H1 (cell line): ENCODE results near the gene SLC35B1. TPM values are rescaled to one million over a fixed set of nuclear protein-coding genes. Genes with fewer than 3 reads are reported as not detected.

ENCODE experiments used
- ATF3 ChIP-seq: IDR thresholded peaks from 2 replicates; pipeline ENCODE4 v1.6.1; 2011; ENCODE audit warnings: low read depth, mild to moderate bottlenecking, low read length; ENCODE audit not compliant: insufficient read depth
- CHD7 ChIP-seq: fragments of 300-600 bp; sonication (generic); IDR thresholded peaks from 2 replicates; pipeline ENCODE4 v1.7.1; 2012; ENCODE audit warnings: low read length, moderate library complexity, mild to moderate bottlenecking, inconsistent platforms; ENCODE audit not compliant: insufficient replicate concordance
- GABPA ChIP-seq: IDR thresholded peaks from 2 replicates; pipeline ENCODE4 v1.6.1; 2011; ENCODE audit warnings: mild to moderate bottlenecking, low read length, moderate library complexity, borderline replicate concordance; ENCODE audit not compliant: insufficient read depth
- KDM4A ChIP-seq: IDR thresholded peaks from one replicate; pipeline ENCODE4 v1.7.1; 2012; ENCODE audit warnings: low read depth, mild to moderate bottlenecking, moderate library complexity, low read length, inconsistent platforms; ENCODE audit not compliant: severe bottlenecking
- KDM5A ChIP-seq: fragments of 200-600 bp; IDR thresholded peaks from 2 replicates; pipeline ENCODE4 v1.7.1; 2012; ENCODE audit warnings: mild to moderate bottlenecking, low read length, inconsistent platforms, mixed read lengths
- MAFK ChIP-seq: IDR thresholded peaks from 2 replicates; pipeline ENCODE4 v1.6.1; 2012; ENCODE audit warnings: low read depth, mild to moderate bottlenecking, improper control_type of control experiment, low read length
- POLR2A ChIP-seq, 2 experiments: IDR thresholded peaks; 1 replicate in 1 of 2; 2 replicates in 1 of 2; pipeline ENCODE4 v1.6.1; 2011; ENCODE audit warnings: low read depth in 2 of 2, low read length in 2 of 2, mild to moderate bottlenecking in 2 of 2; ENCODE audit errors: control extremely low read depth in 1 of 2
- SIX5 ChIP-seq: IDR thresholded peaks from 2 replicates; pipeline ENCODE4 v1.6.1; 2011; ENCODE audit warnings: mild to moderate bottlenecking, low read depth, low read length
- TAF1 ChIP-seq: IDR thresholded peaks from 2 replicates; pipeline ENCODE4 v1.6.1; 2011; ENCODE audit warnings: mild to moderate bottlenecking, low read depth, low read length
- TAF7 ChIP-seq: optimal IDR thresholded peaks from 2 replicates; pipeline ENCODE3; 2011; ENCODE audit warnings: low read depth, mild to moderate bottlenecking, inconsistent platforms, low read length, moderate library complexity, borderline replicate concordance
- YY1 ChIP-seq: IDR thresholded peaks from 2 replicates; pipeline ENCODE4 v1.6.1; 2011; ENCODE audit warnings: low read depth, mild to moderate bottlenecking, low read length
- polyA plus RNA-seq, 7 experiments: library from polyadenylated mRNA; depleted of rRNA in 3 of 7; stranded (reverse) in 5 of 7; unstranded in 2 of 7; fragments of >200 nt in 5 of 7; fragments of 200-250 nt in 2 of 7; gene quantifications; 1 replicate in 5 of 7; 2 replicates in 1 of 7; 4 replicates in 1 of 7; pipeline versions ENCODE4 v1.2.1 to v1.2.3, GENCODE V29; 2011 to 2013; ENCODE audit warnings: missing spikeins in 2 of 7, mixed read lengths in 2 of 7
- total RNA-seq: library from RNA; stranded (reverse); fragmentation: NEBNext Ultra II Directional; extraction: Animal tissue kit (Norgen Biotek cat#: 25700); gene quantifications from 2 replicates; pipeline ENCODE4 v1.2.1, GENCODE V29; 2021

Gene SLC35B1
- total and polyA plus RNA-seq, 2 of the 8 experiments (the other 6 are each of a cell fraction or from before 2014, with no cell fraction given) = 56.5 to 87.7 TPM

DNA sequence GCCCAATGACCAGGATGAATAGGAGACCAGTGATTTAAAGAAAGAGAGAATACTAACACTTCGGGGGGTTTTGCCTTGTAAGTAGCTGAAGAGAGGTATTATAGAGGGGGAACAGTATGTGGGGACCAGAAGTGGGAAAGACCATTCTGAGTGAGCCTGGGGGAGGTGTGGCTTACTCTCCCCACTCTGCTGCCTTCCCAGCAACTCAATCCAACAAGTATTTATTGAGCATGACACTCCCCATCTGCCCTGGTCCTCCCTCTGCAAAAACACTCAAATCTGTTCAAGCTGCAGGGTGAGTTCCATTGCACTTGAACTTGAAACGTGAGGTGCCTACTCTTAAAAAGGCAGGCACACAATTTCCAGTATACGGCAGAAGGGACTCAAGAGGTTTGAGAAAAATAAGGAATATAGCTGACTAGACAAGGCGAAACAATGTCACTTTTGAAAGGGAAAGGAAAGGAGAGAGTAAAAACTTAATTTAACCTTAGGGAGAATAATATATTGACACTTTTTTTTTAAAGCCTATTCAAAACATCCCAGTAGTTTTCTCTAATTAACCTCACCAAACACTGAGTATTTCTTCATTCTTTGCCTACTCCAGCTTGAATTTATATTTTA lies 48.0 kb upstream of the SLC35B1 start (continued):
- TF ChIP-seq CHD7 (no peak), POLR2A (IDR thresholded peaks at IDR 0.05; ENCODE audit: control extremely low read depth in 1 of 2, low read depth in 2 of 2, low read length in 2 of 2) (no peak), GABPA (no peak), MAFK (no peak), SIX5 (no peak), TAF7 (no peak), ATF3 (no peak), YY1 (no peak), TAF1 (no peak), KDM4A (no peak), KDM5A (no peak)
